SK-N-SH treated with all-trans-retinoic acid at 6 μM for 48 hours (cell line): ENCODE data around the gene PHKA1.
A peak's percentile ranks its signal among the peaks of the same experiment; 100 is the strongest.
"Not testable (repeated sequence)": the region's sequence is repeated elsewhere in the genome, so short reads cannot be mapped to it uniquely, and the experiment has no call there.

ENCODE experiments used
- ATAC-seq: fragments of 200-7000 bp; cut with Tn5 transposase; 3 replicates; pipeline ENCODE4 v1.9.1; 2020; ENCODE audit warnings: mild to moderate bottlenecking, moderate library complexity
- ARNTL ChIP-seq: fragments of 450-650 bp; formaldehyde crosslinking; IDR thresholded peaks from 2 replicates; pipeline ENCODE4 v1.5.0; 2020; ENCODE audit warnings: low read depth, mild to moderate bottlenecking, moderate library complexity, borderline replicate concordance
- BACH2 ChIP-seq: fragments of 250-450 bp; sonication (Bioruptor Pico); IDR thresholded peaks from 2 replicates; pipeline ENCODE4 v1.9.0; 2021; ENCODE audit warnings: mild to moderate bottlenecking, borderline replicate concordance
- CREB5 ChIP-seq: fragments of 250-450 bp; sonication (Bioruptor Pico); IDR thresholded peaks from 2 replicates; pipeline ENCODE4 v1.5.1; 2020; ENCODE audit warnings: low read depth, mild to moderate bottlenecking, moderate library complexity
- CSDC2 ChIP-seq: fragments of 250-450 bp; sonication (Bioruptor Pico); IDR thresholded peaks from 2 replicates; pipeline ENCODE4 v1.5.0; 2020; ENCODE audit warnings: mild to moderate bottlenecking, moderate library complexity
- CSRNP3 ChIP-seq: fragments of 250-450 bp; sonication (Bioruptor Pico); IDR thresholded peaks from 2 replicates; pipeline ENCODE4 v1.5.1; 2021; ENCODE audit warnings: mild to moderate bottlenecking, moderate library complexity
- ESRRG ChIP-seq: fragments of 250-450 bp; sonication (Bioruptor Pico); IDR thresholded peaks from 2 replicates; pipeline ENCODE4 v1.6.1; 2021; ENCODE audit warnings: mild to moderate bottlenecking
- GLIS3 ChIP-seq: fragments of 250-450 bp; sonication (Bioruptor Pico); IDR thresholded peaks from 2 replicates; pipeline ENCODE4 v1.5.0; 2020; ENCODE audit warnings: mild to moderate bottlenecking, moderate library complexity
- ISL1 ChIP-seq: fragments of 250-450 bp; sonication (Bioruptor Pico); IDR thresholded peaks from 2 replicates; pipeline ENCODE4 v2.1.2; 2022; ENCODE audit warnings: mild to moderate bottlenecking, moderate library complexity
- PATZ1 ChIP-seq: fragments of 250-450 bp; sonication (Bioruptor Pico); IDR thresholded peaks from 2 replicates; pipeline ENCODE4 v1.8.0; 2020; ENCODE audit warnings: mild to moderate bottlenecking, moderate library complexity, borderline replicate concordance
- POU6F1 ChIP-seq: fragments of 250-450 bp; sonication (Bioruptor Pico); IDR thresholded peaks from 2 replicates; pipeline ENCODE4 v1.8.0; 2021; ENCODE audit warnings: low read depth, mild to moderate bottlenecking, moderate library complexity, borderline replicate concordance
- PPARA ChIP-seq: fragments of 250-450 bp; sonication (Bioruptor Pico); IDR thresholded peaks from 2 replicates; pipeline ENCODE4 v1.5.0; 2020; ENCODE audit warnings: mild to moderate bottlenecking, borderline replicate concordance
- SNAI2 ChIP-seq: fragments of 250-450 bp; sonication (Bioruptor Pico); IDR thresholded peaks from 2 replicates; pipeline ENCODE4 v1.5.0; 2020; ENCODE audit warnings: mild to moderate bottlenecking, moderate library complexity
- TCF4 ChIP-seq: fragments of 250-450 bp; sonication (Bioruptor Pico); IDR thresholded peaks from 2 replicates; pipeline ENCODE4 v1.8.0; 2021; ENCODE audit warnings: mild to moderate bottlenecking, moderate library complexity, borderline replicate concordance
- TOX ChIP-seq: fragments of 250-450 bp; sonication (Bioruptor Pico); IDR thresholded peaks from 2 replicates; pipeline ENCODE4 v1.8.0; 2021; ENCODE audit warnings: mild to moderate bottlenecking, moderate library complexity, borderline replicate concordance
- TSHZ2 ChIP-seq: fragments of 250-450 bp; sonication (Bioruptor Pico); IDR thresholded peaks from 2 replicates; pipeline ENCODE4 v1.5.0; 2020; ENCODE audit warnings: mild to moderate bottlenecking, moderate library complexity
- ZC3H10 ChIP-seq: fragments of 250-450 bp; sonication (Bioruptor Pico); IDR thresholded peaks from 2 replicates; pipeline ENCODE4 v1.5.1; 2021; ENCODE audit warnings: mild to moderate bottlenecking, moderate library complexity
- ZFP3 ChIP-seq: fragments of 250-450 bp; sonication (Bioruptor Pico); IDR thresholded peaks from 2 replicates; pipeline ENCODE4 v1.5.0; 2020; ENCODE audit warnings: mild to moderate bottlenecking, moderate library complexity
- ZFP30 ChIP-seq: fragments of 450-650 bp; formaldehyde crosslinking; IDR thresholded peaks from 2 replicates; pipeline ENCODE4 v1.5.0; 2022; ENCODE audit warnings: mild to moderate bottlenecking, moderate library complexity
- ZNF565 ChIP-seq: fragments of 450-650 bp; formaldehyde crosslinking; conservative IDR thresholded peaks from 2 replicates; pipeline ENCODE4 v1.5.0; 2020; ENCODE audit warnings: low read depth, mild to moderate bottlenecking, moderate library complexity
- ZNF70 ChIP-seq: fragments of 450-650 bp; formaldehyde crosslinking; IDR thresholded peaks from 2 replicates; pipeline ENCODE4 v1.5.0; 2020; ENCODE audit warnings: mild to moderate bottlenecking, moderate library complexity
- ZNF8 ChIP-seq: fragments of 450-650 bp; formaldehyde crosslinking; IDR thresholded peaks from 2 replicates; pipeline ENCODE4 v1.5.0; 2020; ENCODE audit warnings: mild to moderate bottlenecking, moderate library complexity

PHKA1 gene

GRCh38 chrX:72683631-72684030 is 30.5 kb downstream of the PHKA1 start:
- no peak for ATAC-seq
- TF ChIP-seq ARNTL (no peak), ZNF8 (peak; percentile 93)

GRCh38 chrX:72676465-72676864 is 37.6 kb downstream of the PHKA1 start:
- TF ChIP-seq ZC3H10 (CRISPR knock-in tag) (no peak), CREB5 (CRISPR knock-in tag) (no peak), SNAI2 (CRISPR knock-in tag) (no peak), CSRNP3 (no peak), ISL1 (no peak), GLIS3 (CRISPR knock-in tag) (no peak), TOX (CRISPR knock-in tag) (no peak), ZNF70 (no peak), ZNF8 (no peak), PPARA (CRISPR knock-in tag) (no peak), ZFP30 (CRISPR knock-in tag) (no peak), ARNTL (no peak), TSHZ2 (CRISPR knock-in tag) (no peak)
- TF ChIP-seq, all 23 proteins: peak for 0
- ATAC-seq, result no peak

GRCh38 chrX:72673951-72674350 is 40.2 kb downstream of the PHKA1 start:
- not testable (repeated sequence) for ATAC-seq

GRCh38 chrX:72669508-72669907 is 44.6 kb downstream of the PHKA1 start:
- not testable (repeated sequence) for ATAC-seq

- ATAC-seq, result no peak
- TF ChIP-seq BACH2 (no peak), GLIS3 (CRISPR knock-in tag) (no peak), ARNTL (no peak), ZNF8 (no peak), ESRRG (CRISPR knock-in tag) (no peak), POU6F1 (CRISPR knock-in tag) (no peak), TCF4 (CRISPR knock-in tag) (no peak), CSDC2 (no peak), ZNF70 (no peak), CREB5 (CRISPR knock-in tag) (no peak), TOX (CRISPR knock-in tag) (no peak), PATZ1 (CRISPR knock-in tag) (no peak), ZNF565 (CRISPR knock-in tag) (no peak), ZFP3 (no peak)
Measured at GRCh38 chrX:72666451-72666850, 47.7 kb downstream of the PHKA1 start.
